ENCODE data around the gene KCNIP1. TPM values are rescaled to one million over a fixed set of nuclear protein-coding genes. Genes with fewer than 3 reads are reported as not detected.

KCNIP1 gene
- polyA plus RNA-seq, 1 donor from 2014 or later = 13.8 TPM

DNA sequence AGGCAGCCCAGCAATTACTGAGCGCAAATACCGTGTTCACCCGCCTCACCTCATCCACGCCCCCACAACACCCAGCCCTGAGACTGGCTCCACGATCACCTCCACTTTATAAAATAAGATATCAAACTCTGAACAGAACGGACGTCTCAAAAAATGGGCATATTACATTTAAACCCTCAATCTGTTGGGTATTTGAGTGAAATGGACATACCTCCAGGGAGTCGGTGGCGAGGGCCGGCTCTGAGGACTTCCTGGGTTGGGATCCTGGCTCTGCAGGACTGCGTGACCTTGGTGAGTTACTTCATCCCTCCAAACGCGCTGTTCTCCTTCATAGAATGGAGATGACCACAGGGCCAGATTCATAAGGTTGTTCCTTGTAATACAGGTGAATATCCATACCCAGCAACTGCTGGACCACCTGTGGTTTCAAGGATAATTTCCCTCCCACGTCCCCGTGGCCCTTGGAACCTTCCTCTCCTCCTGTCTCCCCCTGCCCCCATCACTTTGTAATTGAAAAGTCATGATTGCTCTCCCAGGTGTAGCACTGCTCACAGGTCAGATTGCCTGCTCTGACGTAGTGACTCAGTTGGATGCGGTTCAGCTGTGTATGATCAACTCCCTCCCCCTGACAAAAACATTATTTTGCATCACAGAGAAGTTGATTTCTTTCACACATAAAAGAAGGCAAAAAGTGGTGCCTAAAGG is 135.6 kb downstream of the KCNIP1 start:
- no peak overlapping the region for H2AFZ ChIP-seq (ENCODE audit: low read depth, low read length)
- TF ChIP-seq MXI1 (conservative IDR thresholded peaks at IDR 0.05; ENCODE audit: poor library complexity, severe bottlenecking) (no peak), SMC3 (conservative IDR thresholded peaks at IDR 0.05; ENCODE audit: poor library complexity) (no peak), TAF1 (IDR thresholded peaks at IDR 0.05; ENCODE audit: low read depth) (no peak), RAD21 (conservative IDR thresholded peaks at IDR 0.05) (no peak), EP300 (conservative IDR thresholded peaks at IDR 0.05; ENCODE audit: poor library complexity, severe bottlenecking) (no peak), EZH2 (IDR thresholded peaks at IDR 0.05; ENCODE audit: borderline replicate concordance, insufficient read depth, low read length, poor library complexity, severe bottlenecking) (no peak), POLR2AphosphoS5 (IDR thresholded peaks at IDR 0.05) (no peak)
- TF ChIP-seq, protein P1, sequence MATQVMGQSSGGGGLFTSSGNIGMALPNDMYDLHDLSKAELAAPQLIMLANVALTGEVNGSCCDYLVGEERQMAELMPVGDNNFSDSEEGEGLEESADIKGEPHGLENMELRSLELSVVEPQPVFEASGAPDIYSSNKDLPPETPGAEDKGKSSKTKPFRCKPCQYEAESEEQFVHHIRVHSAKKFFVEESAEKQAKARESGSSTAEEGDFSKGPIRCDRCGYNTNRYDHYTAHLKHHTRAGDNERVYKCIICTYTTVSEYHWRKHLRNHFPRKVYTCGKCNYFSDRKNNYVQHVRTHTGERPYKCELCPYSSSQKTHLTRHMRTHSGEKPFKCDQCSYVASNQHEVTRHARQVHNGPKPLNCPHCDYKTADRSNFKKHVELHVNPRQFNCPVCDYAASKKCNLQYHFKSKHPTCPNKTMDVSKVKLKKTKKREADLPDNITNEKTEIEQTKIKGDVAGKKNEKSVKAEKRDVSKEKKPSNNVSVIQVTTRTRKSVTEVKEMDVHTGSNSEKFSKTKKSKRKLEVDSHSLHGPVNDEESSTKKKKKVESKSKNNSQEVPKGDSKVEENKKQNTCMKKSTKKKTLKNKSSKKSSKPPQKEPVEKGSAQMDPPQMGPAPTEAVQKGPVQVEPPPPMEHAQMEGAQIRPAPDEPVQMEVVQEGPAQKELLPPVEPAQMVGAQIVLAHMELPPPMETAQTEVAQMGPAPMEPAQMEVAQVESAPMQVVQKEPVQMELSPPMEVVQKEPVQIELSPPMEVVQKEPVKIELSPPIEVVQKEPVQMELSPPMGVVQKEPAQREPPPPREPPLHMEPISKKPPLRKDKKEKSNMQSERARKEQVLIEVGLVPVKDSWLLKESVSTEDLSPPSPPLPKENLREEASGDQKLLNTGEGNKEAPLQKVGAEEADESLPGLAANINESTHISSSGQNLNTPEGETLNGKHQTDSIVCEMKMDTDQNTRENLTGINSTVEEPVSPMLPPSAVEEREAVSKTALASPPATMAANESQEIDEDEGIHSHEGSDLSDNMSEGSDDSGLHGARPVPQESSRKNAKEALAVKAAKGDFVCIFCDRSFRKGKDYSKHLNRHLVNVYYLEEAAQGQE (IDR thresholded peaks at IDR 0.05; ENCODE audit: borderline replicate concordance) = no peak
- TF ChIP-seq, protein P2, sequence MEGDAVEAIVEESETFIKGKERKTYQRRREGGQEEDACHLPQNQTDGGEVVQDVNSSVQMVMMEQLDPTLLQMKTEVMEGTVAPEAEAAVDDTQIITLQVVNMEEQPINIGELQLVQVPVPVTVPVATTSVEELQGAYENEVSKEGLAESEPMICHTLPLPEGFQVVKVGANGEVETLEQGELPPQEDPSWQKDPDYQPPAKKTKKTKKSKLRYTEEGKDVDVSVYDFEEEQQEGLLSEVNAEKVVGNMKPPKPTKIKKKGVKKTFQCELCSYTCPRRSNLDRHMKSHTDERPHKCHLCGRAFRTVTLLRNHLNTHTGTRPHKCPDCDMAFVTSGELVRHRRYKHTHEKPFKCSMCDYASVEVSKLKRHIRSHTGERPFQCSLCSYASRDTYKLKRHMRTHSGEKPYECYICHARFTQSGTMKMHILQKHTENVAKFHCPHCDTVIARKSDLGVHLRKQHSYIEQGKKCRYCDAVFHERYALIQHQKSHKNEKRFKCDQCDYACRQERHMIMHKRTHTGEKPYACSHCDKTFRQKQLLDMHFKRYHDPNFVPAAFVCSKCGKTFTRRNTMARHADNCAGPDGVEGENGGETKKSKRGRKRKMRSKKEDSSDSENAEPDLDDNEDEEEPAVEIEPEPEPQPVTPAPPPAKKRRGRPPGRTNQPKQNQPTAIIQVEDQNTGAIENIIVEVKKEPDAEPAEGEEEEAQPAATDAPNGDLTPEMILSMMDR (IDR thresholded peaks at IDR 0.05; ENCODE audit: poor library complexity, severe bottlenecking) = no peak
- no peaks in the 10 kb centered on the region for H3K79me2 ChIP-seq (replicated peaks; ENCODE audit: insufficient read depth, low read length)
- no peak overlapping the region for H3K27ac ChIP-seq (ENCODE audit: low read length)
- no peaks in the 10 kb centered on the region for H3K9me3 ChIP-seq (ENCODE audit: low read length)
- H3K4me2 ChIP-seq (ENCODE audit: low read length) = no peak overlapping the region
- H3K4me3 ChIP-seq (ENCODE audit: low read length) = no peak overlapping the region
- no peaks in the 10 kb centered on the region for H4K20me1 ChIP-seq (ENCODE audit: insufficient read depth)
- no peaks in the 10 kb centered on the region for H3K27me3 ChIP-seq (ENCODE audit: insufficient read depth, low read depth, low read length)
- no peaks in the 10 kb centered on the region for H3K36me3 ChIP-seq (ENCODE audit: insufficient read depth, low read length)
- no peak overlapping the region for H3K9ac ChIP-seq (ENCODE audit: low read length)
- H3K9me2 ChIP-seq (ENCODE audit: insufficient read depth, low read length) = no peaks in the 10 kb centered on the region
- no peaks in the 10 kb centered on the region for H3F3A ChIP-seq (ENCODE audit: insufficient read depth, low read length, poor library complexity, severe bottlenecking)

DNA sequence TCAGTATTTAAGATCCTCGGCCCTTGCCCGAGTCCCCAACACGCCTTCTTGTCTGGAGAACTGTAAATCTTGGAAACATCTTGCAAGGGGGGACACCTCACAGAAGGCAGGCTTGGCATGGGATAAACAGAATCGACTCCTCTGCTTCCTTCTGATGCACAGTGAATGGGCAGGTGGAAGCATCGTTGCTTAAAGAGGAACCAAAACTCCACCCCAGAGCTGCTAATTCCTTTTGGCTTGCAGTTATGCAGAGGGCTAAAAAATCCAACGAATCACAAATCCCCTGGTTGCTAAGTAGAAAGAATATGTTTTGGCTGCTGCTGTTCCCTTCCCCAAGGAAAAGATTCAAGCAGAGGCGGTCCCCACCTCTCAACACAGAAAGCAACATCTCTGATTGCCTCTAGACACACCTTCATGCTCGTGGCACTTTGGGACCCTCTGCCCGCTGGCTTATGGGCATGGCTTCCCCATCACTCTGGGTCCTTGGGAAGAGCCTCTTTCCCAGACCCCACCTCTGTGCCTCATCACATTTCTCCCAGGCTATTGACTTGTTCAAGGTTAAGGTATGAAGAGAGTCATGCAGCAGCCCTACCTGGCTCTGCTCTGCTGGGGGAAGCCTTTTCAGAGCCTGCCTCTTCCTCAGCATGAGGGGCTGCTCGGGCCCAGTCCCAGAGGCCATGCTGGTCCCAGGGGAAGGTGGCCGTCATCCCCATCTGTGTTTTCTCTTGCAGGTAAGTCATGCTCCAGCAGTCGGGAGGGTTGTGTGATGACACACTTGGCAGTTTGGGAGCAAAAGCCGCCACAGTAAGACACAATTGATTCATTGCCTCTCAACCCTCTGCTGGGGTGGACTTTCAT is 137.1 kb downstream of the KCNIP1 start:
- H3K4me3 ChIP-seq (ENCODE audit: low read length) = no peak overlapping the region
- H3K4me2 ChIP-seq (ENCODE audit: low read length) = no peak overlapping the region
- no peak overlapping the region for H3K9ac ChIP-seq (ENCODE audit: low read length)
- H3K9me2 ChIP-seq (ENCODE audit: insufficient read depth, low read length) = no peaks in the 10 kb centered on the region
- no peaks in the 10 kb centered on the region for H3K36me3 ChIP-seq (ENCODE audit: insufficient read depth, low read length)
- H3F3A ChIP-seq (ENCODE audit: insufficient read depth, low read length, poor library complexity, severe bottlenecking) = no peaks in the 10 kb centered on the region
- H3K79me2 ChIP-seq (replicated peaks; ENCODE audit: insufficient read depth, low read length) = no peaks in the 10 kb centered on the region
- no peaks in the 10 kb centered on the region for H3K9me3 ChIP-seq (ENCODE audit: low read length)
- H3K27ac ChIP-seq (ENCODE audit: low read length) = no peak overlapping the region
- TF ChIP-seq EP300 (conservative IDR thresholded peaks at IDR 0.05; ENCODE audit: poor library complexity, severe bottlenecking) = no peak
- no peak for TF ChIP-seq EZH2 (IDR thresholded peaks at IDR 0.05; ENCODE audit: borderline replicate concordance, insufficient read depth, low read length, poor library complexity, severe bottlenecking)
- no peak for TF ChIP-seq RAD21 (conservative IDR thresholded peaks at IDR 0.05)
- TF ChIP-seq, protein P2 (IDR thresholded peaks at IDR 0.05; ENCODE audit: poor library complexity, severe bottlenecking) = no peak
- TF ChIP-seq, protein P1 (IDR thresholded peaks at IDR 0.05; ENCODE audit: borderline replicate concordance) = no peak
- TF ChIP-seq POLR2AphosphoS5 (IDR thresholded peaks at IDR 0.05) = no peak
- no peak for TF ChIP-seq SMC3 (conservative IDR thresholded peaks at IDR 0.05; ENCODE audit: poor library complexity)
- no peak for TF ChIP-seq TAF1 (IDR thresholded peaks at IDR 0.05; ENCODE audit: low read depth)
- TF ChIP-seq MXI1 (conservative IDR thresholded peaks at IDR 0.05; ENCODE audit: poor library complexity, severe bottlenecking) = no peak
- H2AFZ ChIP-seq (ENCODE audit: low read depth, low read length) = no peak overlapping the region
- H4K20me1 ChIP-seq (ENCODE audit: insufficient read depth) = no peaks in the 10 kb centered on the region
- no peaks in the 10 kb centered on the region for H3K27me3 ChIP-seq (ENCODE audit: insufficient read depth, low read depth, low read length)
